CD4-positive, alpha-beta T cell treated with Interleukin-4 for 1 hour (primary cell): ENCODE results near the gene CRACR2A.

Source experiments
- DNase-seq, 2 donors: peaks; one replicate each; pipeline ENCODE4 v3.0.0-alpha.2; 2020 to 2022

Gene CRACR2A

GRCh38 chr12:3723916-3724805 lies 28.7 kb downstream of the CRACR2A start:
- DNase-seq, result no peak

GRCh38 chr12:3722368-3722767 lies 30.5 kb downstream of the CRACR2A start:
- no peak for DNase-seq

- no peak for DNase-seq
These were observed 32.1 kb downstream of the CRACR2A start for GRCh38 chr12:3720772-3721171.

GRCh38 chr12:3718100-3718499 lies 34.8 kb downstream of the CRACR2A start:
- DNase-seq, result peak in 1 of 2 donors; percentile 63

GRCh38 chr12:3717283-3717898 lies 35.5 kb downstream of the CRACR2A start:
- DNase-seq, result no peak

GRCh38 chr12:3715999-3716398 lies 36.9 kb downstream of the CRACR2A start:
- no peak for DNase-seq

GRCh38 chr12:3713947-3714346 lies 39.0 kb downstream of the CRACR2A start:
- no peak for DNase-seq

- DNase-seq, result no peak
These were observed 39.4 kb downstream of the CRACR2A start for GRCh38 chr12:3713483-3713882.

- no peak for DNase-seq
These were observed 40.5 kb downstream of the CRACR2A start for GRCh38 chr12:3712209-3712992.

- DNase-seq, result no peak
These were observed 47.6 kb downstream of the CRACR2A start for GRCh38 chr12:3705354-3705675.

- DNase-seq, result no peak
These were observed 48.2 kb downstream of the CRACR2A start for GRCh38 chr12:3704512-3705353.

- no peak for DNase-seq
These were observed 52.0 kb downstream of the CRACR2A start for GRCh38 chr12:3700861-3701260.

- DNase-seq, result no peak
These were observed 54.5 kb downstream of the CRACR2A start for GRCh38 chr12:3698218-3698974.

GRCh38 chr12:3697311-3697870 lies 55.5 kb downstream of the CRACR2A start:
- DNase-seq, result no peak

GRCh38 chr12:3694673-3695072 lies 58.2 kb downstream of the CRACR2A start:
- no peak for DNase-seq

GRCh38 chr12:3692616-3693365 lies 60.1 kb downstream of the CRACR2A start:
- DNase-seq, result no peak

- DNase-seq, result no peak
These were observed 66.4 kb downstream of the CRACR2A start for GRCh38 chr12:3686463-3686862.

- DNase-seq, result no peak
These were observed 67.1 kb downstream of the CRACR2A start for GRCh38 chr12:3685830-3686229.

GRCh38 chr12:3684449-3685051 lies 68.4 kb downstream of the CRACR2A start:
- DNase-seq, result no peak

GRCh38 chr12:3683670-3684069 lies 69.2 kb downstream of the CRACR2A start:
- DNase-seq, result no peak
